GM12878 (cell line): ENCODE data around the gene ECM1. TPM values are rescaled to one million over a fixed set of nuclear protein-coding genes. Genes with fewer than 3 reads are reported as not detected.

Experiments used
- ATAC-seq: fragments of 200-7000 bp; cut with Tn5 transposase; 3 replicates; pipeline ENCODE4 v1.9.1; 2020; ENCODE audit warnings: mild to moderate bottlenecking, moderate library complexity
- BruUV-seq: library from RNA; stranded (reverse); fragments of 400-500 nt; replicated peaks from 2 replicates; lab custom pipeline; 2021; lab: Mats Ljungman, UMichigan
- CTCF ChIA-PET: fragments of 300-600 bp; sonication (Branson Sonifier 250); formaldehyde crosslinking; extraction: SDS; loops from one replicate; lab custom pipeline; 2021; ENCODE audit warnings: inconsistent platforms; lab: Yijun Ruan, JAX
- POLR2A ChIA-PET: fragments of 350-600 bp; formaldehyde crosslinking; extraction: SDS; loops from one replicate; lab custom pipeline; 2021; ENCODE audit warnings: inconsistent platforms; lab: Charles Lee
- RAD21 ChIA-PET: fragments of 300-600 bp; sonication (Branson Sonifier 250); formaldehyde crosslinking; loops from one replicate; lab custom pipeline; 2023; ENCODE audit warnings: antibody characterized with exemption; ENCODE audit not compliant: unreplicated experiment; lab: Charles Lee
- SMC1A ChIA-PET: fragments of 300-600 bp; sonication (Branson Sonifier 250); formaldehyde crosslinking; loops from one replicate; lab custom pipeline; 2023; ENCODE audit not compliant: unreplicated experiment, uncharacterized antibody; lab: Charles Lee
- DNase-seq: peaks from one replicate; pipeline ENCODE4 v3.0.0-alpha.2; 2011; ENCODE audit warnings: low read depth, low spot score
- FAIRE-seq: peaks from 3 replicates; lab custom pipeline; 2011; peaks lifted over from hg19 to GRCh38; lab: Jason Lieb, UNC
- H2AFZ ChIP-seq: 2 replicates; pipeline ENCODE4 v1.6.0; 2011; ENCODE audit warnings: low read depth, low read length, control low read depth; ENCODE audit not compliant: control insufficient read depth
- H3K27ac ChIP-seq: 2 replicates; pipeline ENCODE4 v1.5.1; 2011; ENCODE audit warnings: control low read depth; ENCODE audit not compliant: control insufficient read depth, insufficient read depth
- H3K27me3 ChIP-seq, 2 experiments: replicated peaks in 1 of 2; 2 replicates each; pipeline versions ENCODE4 v1.6.0 to v1.6.1; 2011; ENCODE audit warnings: low read length in 1 of 2; ENCODE audit not compliant: control insufficient read depth in 2 of 2, insufficient read depth in 2 of 2
- H3K36me3 ChIP-seq, 2 experiments: 2 replicates each; pipeline ENCODE4 v1.5.1; 2011; ENCODE audit warnings: low read length in 1 of 2; ENCODE audit not compliant: control insufficient read depth in 2 of 2, insufficient read depth in 2 of 2
- H3K4me1 ChIP-seq: 2 replicates; pipeline ENCODE4 v1.6.1; 2011; ENCODE audit warnings: mild to moderate bottlenecking, low read length, moderate library complexity, mixed read lengths; ENCODE audit not compliant: control insufficient read depth, insufficient read depth
- H3K4me2 ChIP-seq: 2 replicates; pipeline ENCODE4 v1.6.0; 2011; ENCODE audit warnings: control low read depth; ENCODE audit not compliant: control insufficient read depth, insufficient read depth
- H3K4me3 ChIP-seq: fragments of 200-600 bp; sonication (generic); 2 replicates; pipeline ENCODE4 v1.5.1; 2016
- H3K79me2 ChIP-seq: 2 replicates; pipeline ENCODE4 v1.6.0; 2011; ENCODE audit warnings: low read length; ENCODE audit not compliant: control insufficient read depth, insufficient read depth
- H3K9ac ChIP-seq: 2 replicates; pipeline ENCODE4 v1.8.0; 2011; ENCODE audit warnings: low read length, control low read depth, mixed read lengths; ENCODE audit not compliant: control insufficient read depth, insufficient read depth
- H3K9me3 ChIP-seq: replicated peaks from 3 replicates; pipeline ENCODE4 v1.5.1; 2011; ENCODE audit warnings: mild to moderate bottlenecking, low read length; ENCODE audit not compliant: control insufficient read depth, insufficient read depth
- H4K20me1 ChIP-seq: 2 replicates; pipeline ENCODE4 v1.6.0; 2011; ENCODE audit not compliant: control insufficient read depth, insufficient read depth
- CTCF ChIP-seq, 3 experiments: IDR thresholded peaks in 2 of 3; conservative IDR thresholded peaks in 1 of 3; 2 replicates each; pipeline ENCODE4 v1.5.1; 2011; ENCODE audit warnings: low read depth in 3 of 3, low read length in 3 of 3, mild to moderate bottlenecking in 3 of 3, control low read depth in 2 of 3, moderate library complexity in 2 of 3, inconsistent platforms in 1 of 3, mixed read lengths in 1 of 3; ENCODE audit not compliant: control insufficient read depth in 2 of 3, insufficient read depth in 1 of 3; ENCODE audit errors: extremely low read depth in 1 of 3
- E2F4 ChIP-seq: IDR thresholded peaks from 2 replicates; pipeline ENCODE4 v1.6.1; 2012; ENCODE audit warnings: low read depth, low read length, improper control_type of control experiment
- RCOR1 ChIP-seq: conservative IDR thresholded peaks from 2 replicates; pipeline ENCODE4 v1.6.1; 2012; ENCODE audit warnings: low read depth, low read length, improper control_type of control experiment
- RFX5 ChIP-seq: IDR thresholded peaks from 2 replicates; pipeline ENCODE4 v1.6.1; 2011; ENCODE audit warnings: low read depth, low read length, improper control_type of control experiment
- RUNX3 ChIP-seq: IDR thresholded peaks from 2 replicates; pipeline ENCODE4 v1.6.1; 2012; ENCODE audit warnings: low read length, inconsistent platforms
- ZBTB4 ChIP-seq: fragments of 450-650 bp; formaldehyde crosslinking; IDR thresholded peaks from 2 replicates; pipeline ENCODE4 v1.4.0; 2022; ENCODE audit warnings: mild to moderate bottlenecking, moderate library complexity
- ZNF622 ChIP-seq: fragments of 450-650 bp; IDR thresholded peaks from 2 replicates; pipeline ENCODE4 v1.6.1; 2017; ENCODE audit warnings: mild to moderate bottlenecking, inconsistent platforms
- whole genome bisulfite sequencing: methylation state at CpG from one replicate; pipeline ENCODE4 v1.1.6; 2016; ENCODE audit warnings: low lambda C conversion rate; ENCODE audit not compliant: insufficient replicate concordance, insufficient coverage; ENCODE audit errors: missing lambda C conversion rate; 5-methylcytosine and 5-hydroxymethylcytosine counted together
- in situ Hi-C: fragments of 300-500 bp; cut with MboI; formaldehyde crosslinking; loops from 9 replicates; pipeline ENCODE4 v1.14.3; 2018; ENCODE audit warnings: mixed read lengths
- intact Hi-C: fragments of 100-400 bp; cut with micrococcal nuclease; formaldehyde crosslinking; loops from one replicate; pipeline ENCODE4 v1.14.2; 2022; ENCODE audit not compliant: unreplicated experiment
- polyA plus RNA-seq, 11 experiments: library from polyadenylated mRNA; depleted of rRNA in 4 of 11; unstranded in 6 of 11; stranded (reverse) in 5 of 11; fragments of >200 nt; fragmentation: Nextera tagmentation in 4 of 11; fragmentation: Illumina TruSeq in 1 of 11; extraction: Ambion mirVana in 4 of 11; extraction: Trizol in 1 of 11; gene quantifications; 1 replicate in 1 of 11; 2 replicates in 10 of 11; pipeline versions ENCODE4 v1.2.1 to v1.2.3, GENCODE V29; 2011 to 2016; ENCODE audit warnings: inconsistent platforms in 2 of 11, missing spikeins in 2 of 11, low read depth in 1 of 11
- total RNA-seq, 4 experiments: library from RNA; depleted of rRNA in 3 of 4; stranded (reverse); fragments of >200 nt in 3 of 4; fragmentation: Illumina TruSeq in 1 of 4; extraction: Trizol in 1 of 4; gene quantifications; 2 replicates each; pipeline versions ENCODE4 v1.2.1 to v1.2.3, GENCODE V29; 2013 to 2021
- TF ChIP-seq, protein P1 (sequence below): fragments of 450-650 bp; IDR thresholded peaks from 2 replicates; pipeline ENCODE4 v1.6.1; 2017; ENCODE audit warnings: mild to moderate bottlenecking, low read depth, inconsistent platforms; ENCODE audit not compliant: poor library complexity, severe bottlenecking
- TF ChIP-seq, protein P2 (sequence below): fragments of 450-650 bp; formaldehyde crosslinking; IDR thresholded peaks from 2 replicates; pipeline ENCODE4 v1.4.0; 2020; ENCODE audit warnings: mild to moderate bottlenecking, moderate library complexity

Gene ECM1
- total and polyA plus RNA-seq, 10 of the 15 experiments (the other 5 are each of a cell fraction or from before 2014, with no cell fraction given) = 0.06 to 1.3 (median 0.60) TPM

- in situ Hi-C loops = no loop called here
- TF ChIP-seq RCOR1 = no peak
- no peak for TF ChIP-seq RUNX3
- TF ChIP-seq ZBTB4 (CRISPR knock-in tag) = no peak
- no peak for TF ChIP-seq ZNF622
- TF ChIP-seq, protein P1, sequence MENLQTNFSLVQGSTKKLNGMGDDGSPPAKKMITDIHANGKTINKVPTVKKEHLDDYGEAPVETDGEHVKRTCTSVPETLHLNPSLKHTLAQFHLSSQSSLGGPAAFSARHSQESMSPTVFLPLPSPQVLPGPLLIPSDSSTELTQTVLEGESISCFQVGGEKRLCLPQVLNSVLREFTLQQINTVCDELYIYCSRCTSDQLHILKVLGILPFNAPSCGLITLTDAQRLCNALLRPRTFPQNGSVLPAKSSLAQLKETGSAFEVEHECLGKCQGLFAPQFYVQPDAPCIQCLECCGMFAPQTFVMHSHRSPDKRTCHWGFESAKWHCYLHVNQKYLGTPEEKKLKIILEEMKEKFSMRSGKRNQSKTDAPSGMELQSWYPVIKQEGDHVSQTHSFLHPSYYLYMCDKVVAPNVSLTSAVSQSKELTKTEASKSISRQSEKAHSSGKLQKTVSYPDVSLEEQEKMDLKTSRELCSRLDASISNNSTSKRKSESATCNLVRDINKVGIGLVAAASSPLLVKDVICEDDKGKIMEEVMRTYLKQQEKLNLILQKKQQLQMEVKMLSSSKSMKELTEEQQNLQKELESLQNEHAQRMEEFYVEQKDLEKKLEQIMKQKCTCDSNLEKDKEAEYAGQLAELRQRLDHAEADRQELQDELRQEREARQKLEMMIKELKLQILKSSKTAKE = no peak
- TF ChIP-seq, protein P2, sequence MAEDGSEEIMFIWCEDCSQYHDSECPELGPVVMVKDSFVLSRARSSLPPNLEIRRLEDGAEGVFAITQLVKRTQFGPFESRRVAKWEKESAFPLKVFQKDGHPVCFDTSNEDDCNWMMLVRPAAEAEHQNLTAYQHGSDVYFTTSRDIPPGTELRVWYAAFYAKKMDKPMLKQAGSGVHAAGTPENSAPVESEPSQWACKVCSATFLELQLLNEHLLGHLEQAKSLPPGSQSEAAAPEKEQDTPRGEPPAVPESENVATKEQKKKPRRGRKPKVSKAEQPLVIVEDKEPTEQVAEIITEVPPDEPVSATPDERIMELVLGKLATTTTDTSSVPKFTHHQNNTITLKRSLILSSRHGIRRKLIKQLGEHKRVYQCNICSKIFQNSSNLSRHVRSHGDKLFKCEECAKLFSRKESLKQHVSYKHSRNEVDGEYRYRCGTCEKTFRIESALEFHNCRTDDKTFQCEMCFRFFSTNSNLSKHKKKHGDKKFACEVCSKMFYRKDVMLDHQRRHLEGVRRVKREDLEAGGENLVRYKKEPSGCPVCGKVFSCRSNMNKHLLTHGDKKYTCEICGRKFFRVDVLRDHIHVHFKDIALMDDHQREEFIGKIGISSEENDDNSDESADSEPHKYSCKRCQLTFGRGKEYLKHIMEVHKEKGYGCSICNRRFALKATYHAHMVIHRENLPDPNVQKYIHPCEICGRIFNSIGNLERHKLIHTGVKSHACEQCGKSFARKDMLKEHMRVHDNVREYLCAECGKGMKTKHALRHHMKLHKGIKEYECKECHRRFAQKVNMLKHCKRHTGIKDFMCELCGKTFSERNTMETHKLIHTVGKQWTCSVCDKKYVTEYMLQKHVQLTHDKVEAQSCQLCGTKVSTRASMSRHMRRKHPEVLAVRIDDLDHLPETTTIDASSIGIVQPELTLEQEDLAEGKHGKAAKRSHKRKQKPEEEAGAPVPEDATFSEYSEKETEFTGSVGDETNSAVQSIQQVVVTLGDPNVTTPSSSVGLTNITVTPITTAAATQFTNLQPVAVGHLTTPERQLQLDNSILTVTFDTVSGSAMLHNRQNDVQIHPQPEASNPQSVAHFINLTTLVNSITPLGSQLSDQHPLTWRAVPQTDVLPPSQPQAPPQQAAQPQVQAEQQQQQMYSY (CRISPR knock-in tag) = no peak
- no peak for TF ChIP-seq E2F4
- no peak for TF ChIP-seq CTCF (IDR thresholded peaks at IDR 0.05 in 2 of 3, conservative IDR thresholded peaks at IDR 0.05 in 1 of 3; ENCODE audit: control insufficient read depth in 2 of 3, extremely low read depth in 1 of 3, insufficient read depth in 1 of 3, low read depth in 3 of 3, low read length in 3 of 3)
- no peak for TF ChIP-seq RFX5
Measured at GRCh38 chr1:150535511-150536287, 27.8 kb downstream of the ECM1 start.

More at GRCh38 chr1:150535511-150536287, 27.8 kb downstream of the ECM1 start:
- ChIA-PET SMC1A (interaction anchor here (0.9 kb wide), 2 partner anchors 9 to 157 kb away, joined by 3 read pairs; no protein-coding TSS in a partner anchor), RAD21 (interaction anchor here (0.6 kb wide), 1 partner anchor 181 kb away, joined by 3 read pairs; no protein-coding TSS in a partner anchor), POLR2A (interaction anchor here (0.6 kb wide), 1 partner anchor 16 kb away, joined by 3 read pairs; no protein-coding TSS in a partner anchor), CTCF (interaction anchor here (0.6 to 1.7 kb wide), 8 partner anchors 19 to 280 kb away, joined by 3 to 8 read pairs (median 3); partner anchors contain the start of gene FALEC)
- 57% methylated on average over 14 of the region's 14 CpGs for WGBS
- no peaks in the 10 kb centered on the region; the same call in 1 of the 2 replicates for H3K4me1 ChIP-seq
- DNase-seq (no peak), ATAC-seq (no peak), FAIRE-seq (no peak)
- intact Hi-C loops = no loop called here
- no peaks in the 10 kb centered on the region for H3K79me2 ChIP-seq
- H3K4me2 ChIP-seq = no peak overlapping the region
- no peak overlapping the region for H3K9ac ChIP-seq
- no TSS peak for BruUV-seq
- H3K9me3 ChIP-seq = no peaks in the 10 kb centered on the region
- no peak overlapping the region for H3K4me3 ChIP-seq
- no peaks in the 10 kb centered on the region for H3K36me3 ChIP-seq
- no peaks in the 10 kb centered on the region for H4K20me1 ChIP-seq
- H3K27ac ChIP-seq = no peak overlapping the region
- H3K27me3 ChIP-seq = no peaks in the 10 kb centered on the region
- H2AFZ ChIP-seq = no peak overlapping the region
